Left kidney (tissue), 1 donor: ENCODE results near the gene PSMG3. TPM values are rescaled to one million over a fixed set of nuclear protein-coding genes. Genes with fewer than 3 reads are reported as not detected.

Experiments used
- polyA plus RNA-seq: library from polyadenylated mRNA; unstranded; fragments of 120-200 nt; gene quantifications from one replicate; pipeline ENCODE4 v1.2.1, GENCODE V29; 2013; ENCODE audit not compliant: insufficient read length

PSMG3 gene
- polyA plus RNA-seq, 1 donor, result 31.5 TPM

Other genes starting within 250 kb of the PSMG3 start
- gene MICALL2, start 110.6 kb downstream of the PSMG3 start, polyA plus RNA-seq, result 7.9 TPM
- 55.4 TPM for gene INTS1, start 65.6 kb downstream of the PSMG3 start, polyA plus RNA-seq
- gene MAFK, start 39.3 kb downstream of the PSMG3 start, polyA plus RNA-seq, result 7.2 TPM
- 6.1 TPM for gene TMEM184A, start 13.8 kb downstream of the PSMG3 start, polyA plus RNA-seq
- gene ELFN1, start 100.2 kb upstream of the PSMG3 start, polyA plus RNA-seq, result 9.3 TPM